Endothelial cell of umbilical vein (primary cell): ENCODE data around the gene GCH1. TPM values are rescaled to one million over a fixed set of nuclear protein-coding genes. Genes with fewer than 3 reads are reported as not detected.

Experiments
- BruUV-seq: library from RNA; stranded (reverse); fragments of 400-500 nt; replicated peaks from 2 replicates; lab custom pipeline; 2021; lab: Mats Ljungman, UMichigan
- CTCF ChIA-PET: fragments of 300-600, 350-600 bp; sonication (Branson Sonifier 250); formaldehyde crosslinking; loops from one replicate; lab custom pipeline; 2021; ENCODE audit warnings: antibody characterized with exemption, inconsistent platforms; lab: Charles Lee
- POLR2A ChIA-PET: fragments of 300-600, 350-600 bp; sonication (Branson Sonifier 250); formaldehyde crosslinking; loops from one replicate; lab custom pipeline; 2021; ENCODE audit warnings: antibody characterized with exemption, inconsistent platforms; lab: Charles Lee
- DNase-seq: peaks from one replicate; pipeline ENCODE4 v3.0.0-alpha.2; 2011; ENCODE audit warnings: low read depth, low spot score
- FAIRE-seq: peaks from 2 replicates; lab custom pipeline; 2011; peaks lifted over from hg19 to GRCh38; lab: Jason Lieb, UNC
- H2AFZ ChIP-seq: 2 replicates; pipeline ENCODE4 v1.6.0; 2012; ENCODE audit warnings: low read depth, low read length, control low read depth, inconsistent platforms
- H3K27ac ChIP-seq: 2 replicates; pipeline ENCODE4 v1.5.1; 2011; ENCODE audit warnings: low read depth, mild to moderate bottlenecking, control low read depth, low read length, moderate library complexity; ENCODE audit not compliant: insufficient read depth
- H3K27me3 ChIP-seq, 2 experiments: 2 replicates each; pipeline versions ENCODE4 v1.6.0 to v1.6.1; 2011; ENCODE audit warnings: low read length in 2 of 2, mixed read lengths in 1 of 2; ENCODE audit not compliant: control insufficient read depth in 2 of 2, insufficient read depth in 2 of 2
- H3K36me3 ChIP-seq, 2 experiments: 2 replicates in 1 of 2; 3 replicates in 1 of 2; pipeline ENCODE4 v1.5.1; 2011; ENCODE audit warnings: low read length in 2 of 2, mild to moderate bottlenecking in 1 of 2, moderate library complexity in 1 of 2; ENCODE audit not compliant: control insufficient read depth in 2 of 2, insufficient read depth in 2 of 2; ENCODE audit errors: extremely low read depth in 1 of 2
- H3K4me1 ChIP-seq: 3 replicates; pipeline ENCODE4 v1.5.1; 2011; ENCODE audit warnings: mild to moderate bottlenecking, low read length; ENCODE audit not compliant: control insufficient read depth, insufficient read depth; ENCODE audit errors: extremely low read depth
- H3K4me2 ChIP-seq: 2 replicates; pipeline ENCODE4 v1.6.1; 2011; ENCODE audit warnings: low read length, control low read depth, mixed read lengths; ENCODE audit not compliant: insufficient read depth
- H3K4me3 ChIP-seq, 3 experiments: fragments of 200-600 bp in 1 of 3; sonication (generic), shearing (Covaris generic) in 1 of 3; replicated peaks in 1 of 3; 2 replicates each; pipeline ENCODE4 v1.5.1; 2011 to 2016; ENCODE audit warnings: control low read depth in 3 of 3, low read length in 3 of 3, mild to moderate bottlenecking in 2 of 3, inconsistent platforms in 1 of 3, low read depth in 1 of 3, moderate library complexity in 1 of 3; ENCODE audit not compliant: insufficient read depth in 1 of 3
- H3K79me2 ChIP-seq: 2 replicates; pipeline ENCODE4 v1.6.0; 2012; ENCODE audit warnings: low read length, inconsistent platforms; ENCODE audit not compliant: control insufficient read depth, insufficient read depth
- H3K9ac ChIP-seq: replicated peaks from 2 replicates; pipeline ENCODE3; 2011; ENCODE audit warnings: low read length, control low read depth; ENCODE audit not compliant: insufficient read depth; ENCODE audit errors: extremely low read depth
- H3K9me1 ChIP-seq: replicated peaks from 3 replicates; pipeline ENCODE4 v1.6.0; 2011; ENCODE audit warnings: mild to moderate bottlenecking, low read length; ENCODE audit not compliant: control insufficient read depth, insufficient read depth; ENCODE audit errors: extremely low read depth
- H3K9me3 ChIP-seq: replicated peaks from 2 replicates; pipeline ENCODE4 v1.5.1; 2012; ENCODE audit warnings: low read length, inconsistent platforms; ENCODE audit not compliant: control insufficient read depth, insufficient read depth
- H4K20me1 ChIP-seq: replicated peaks from 2 replicates; pipeline ENCODE3; 2011; ENCODE audit warnings: mild to moderate bottlenecking, low read length; ENCODE audit not compliant: control insufficient read depth, insufficient read depth; ENCODE audit errors: extremely low read depth
- EZH2 ChIP-seq: IDR thresholded peaks from 2 replicates; pipeline ENCODE4 v1.6.1; 2012; ENCODE audit warnings: borderline replicate concordance, low read depth, mild to moderate bottlenecking, moderate library complexity, low read length, inconsistent platforms; ENCODE audit not compliant: severe bottlenecking
- FOS ChIP-seq: IDR thresholded peaks from 2 replicates; pipeline ENCODE4 v1.6.1; 2011; ENCODE audit warnings: mild to moderate bottlenecking, low read length, moderate library complexity, borderline replicate concordance; ENCODE audit not compliant: insufficient read depth
- GATA2 ChIP-seq: IDR thresholded peaks from 2 replicates; pipeline ENCODE4 v1.7.0; 2011; ENCODE audit warnings: low read depth, mild to moderate bottlenecking, moderate library complexity, mixed read lengths, low read length; ENCODE audit not compliant: insufficient read length, insufficient read depth
- JUN ChIP-seq: IDR thresholded peaks from 2 replicates; pipeline ENCODE4 v1.6.1; 2011; ENCODE audit warnings: borderline replicate concordance, low read depth; ENCODE audit not compliant: insufficient read length, insufficient read depth
- MYC ChIP-seq: IDR thresholded peaks from one replicate; pipeline ENCODE4 v1.6.1; 2011; ENCODE audit warnings: mild to moderate bottlenecking, low read depth, low read length
- POLR2A ChIP-seq: IDR thresholded peaks from 2 replicates; pipeline ENCODE4 v1.6.1; 2012; ENCODE audit warnings: low read depth, mild to moderate bottlenecking, control low read depth, low read length
- POLR2AphosphoS5 ChIP-seq: IDR thresholded peaks from 2 replicates; pipeline ENCODE4 v1.6.1; 2012; ENCODE audit warnings: low read depth, mild to moderate bottlenecking, control low read depth, low read length, moderate library complexity; ENCODE audit not compliant: insufficient read depth
- dilution Hi-C: fragments of 300-500 bp; cut with MboI; formaldehyde crosslinking; loops from one replicate; pipeline ENCODE4 v1.15.0; 2019; ENCODE audit warnings: low sequenced_read_pairs; ENCODE audit not compliant: extremely low pct_ligation_motif_present
- intact Hi-C: fragments of 100-400 bp; cut with micrococcal nuclease; formaldehyde crosslinking; loops from one replicate; pipeline ENCODE4 v1.10.0; 2022
- polyA plus RNA-seq, 4 experiments: library from polyadenylated mRNA; depleted of rRNA in 3 of 4; stranded (reverse) in 3 of 4; unstranded in 1 of 4; fragments of >200 nt; gene quantifications; 2 replicates each; pipeline versions ENCODE4 v1.2.1 to v1.2.3, GENCODE V29; 2011 to 2012; ENCODE audit warnings: missing spikeins in 1 of 4
- total RNA-seq: library from RNA; stranded (reverse); gene quantifications from 2 replicates; pipeline ENCODE4 v1.2.3, GENCODE V29; 2021
- TF ChIP-seq, protein P1 (sequence below): IDR thresholded peaks from 2 replicates; pipeline ENCODE4 v1.6.1; 2011; ENCODE audit not compliant: insufficient read depth, insufficient read length
- TF ChIP-seq, protein P2 (sequence below), 2 donors: IDR thresholded peaks; 1 replicate in 1 of 2; 2 replicates in 1 of 2; pipeline ENCODE4 v1.5.1; 2011; ENCODE audit warnings: low read length in 2 of 2, mild to moderate bottlenecking in 2 of 2, moderate library complexity in 2 of 2, control low read depth in 1 of 2, inconsistent platforms in 1 of 2, low read depth in 1 of 2; ENCODE audit not compliant: insufficient read depth in 1 of 2; ENCODE audit errors: extremely low read depth in 1 of 2

The GCH1 gene
- total and polyA plus RNA-seq, 2 donors (not counting 3 experiments of a cell fraction or from before 2014, with no cell fraction given) = 3.6 to 4.6 TPM

DNA sequence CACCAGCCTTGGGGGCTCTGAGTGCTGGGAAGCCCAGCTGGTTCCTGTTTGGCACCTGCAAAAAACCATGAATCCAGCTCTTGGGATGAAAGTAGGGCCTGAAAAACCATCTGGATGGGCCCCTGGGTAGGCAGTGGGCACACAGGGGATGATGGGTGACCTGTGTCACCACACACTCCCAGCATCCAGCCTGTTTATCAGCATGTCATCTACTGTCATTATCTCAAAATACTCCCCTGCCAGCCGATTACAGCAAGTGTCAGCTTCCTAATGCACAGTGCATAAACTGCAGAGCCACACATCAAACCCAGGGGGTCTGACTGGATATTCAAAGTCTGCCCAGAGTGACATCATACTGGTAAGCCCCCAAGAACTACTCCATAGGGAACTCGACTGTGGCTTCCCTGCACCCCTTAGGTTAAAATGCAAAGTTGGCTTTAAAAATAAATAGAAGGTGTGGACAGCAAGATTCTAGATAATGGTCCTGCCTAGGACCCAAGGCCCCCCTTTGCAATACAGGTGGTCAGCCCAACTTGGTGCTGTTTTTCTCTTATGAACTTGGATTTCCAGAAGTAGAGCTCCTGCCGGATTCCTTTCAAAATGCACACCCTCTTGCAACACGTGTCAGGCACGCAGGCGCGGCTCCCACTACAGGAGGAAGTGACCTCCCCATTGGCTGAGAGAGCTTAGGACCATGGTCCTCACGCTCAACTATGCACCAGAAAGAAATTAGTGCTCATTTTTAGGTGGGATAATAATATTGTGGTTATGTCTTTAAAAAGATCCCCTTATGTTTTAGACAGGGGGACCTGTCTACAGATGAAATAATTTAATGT lies 94.1 kb downstream of the GCH1 start:
- Histone ChIP-seq H3K36me3 (no peaks in the 10 kb centered on the region), H3K9me1 (no peaks in the 10 kb centered on the region), H3K9ac (no peak overlapping the region), H2AFZ (no peak overlapping the region), H3K27ac (no peak overlapping the region), H3K27me3 (peaks cover 9 to 18% of the 10 kb centered on the region in 2 experiments), H3K79me2 (no peaks in the 10 kb centered on the region), H3K4me1 (no peaks in the 10 kb centered on the region), H3K9me3 (no peaks in the 10 kb centered on the region), H4K20me1 (no peaks in the 10 kb centered on the region), H3K4me2 (no peak overlapping the region), H3K4me3 (no peak overlapping the region)
- no peak for DNase-seq
- POLR2A ChIA-PET = no interaction called here
- CTCF ChIA-PET = interaction anchor here (1.1 to 4.8 kb wide), 5 partner anchors 10 to 244 kb away, joined by 3 to 50 read pairs (median 3); no protein-coding TSS in a partner anchor
- TF ChIP-seq, protein P1, sequence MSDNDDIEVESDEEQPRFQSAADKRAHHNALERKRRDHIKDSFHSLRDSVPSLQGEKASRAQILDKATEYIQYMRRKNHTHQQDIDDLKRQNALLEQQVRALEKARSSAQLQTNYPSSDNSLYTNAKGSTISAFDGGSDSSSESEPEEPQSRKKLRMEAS = no peak
- TF ChIP-seq EZH2 (no peak), MYC (no peak), JUN (no peak), POLR2A (no peak), POLR2AphosphoS5 (no peak), GATA2 (no peak), FOS (no peak)
- TF ChIP-seq, protein P2, sequence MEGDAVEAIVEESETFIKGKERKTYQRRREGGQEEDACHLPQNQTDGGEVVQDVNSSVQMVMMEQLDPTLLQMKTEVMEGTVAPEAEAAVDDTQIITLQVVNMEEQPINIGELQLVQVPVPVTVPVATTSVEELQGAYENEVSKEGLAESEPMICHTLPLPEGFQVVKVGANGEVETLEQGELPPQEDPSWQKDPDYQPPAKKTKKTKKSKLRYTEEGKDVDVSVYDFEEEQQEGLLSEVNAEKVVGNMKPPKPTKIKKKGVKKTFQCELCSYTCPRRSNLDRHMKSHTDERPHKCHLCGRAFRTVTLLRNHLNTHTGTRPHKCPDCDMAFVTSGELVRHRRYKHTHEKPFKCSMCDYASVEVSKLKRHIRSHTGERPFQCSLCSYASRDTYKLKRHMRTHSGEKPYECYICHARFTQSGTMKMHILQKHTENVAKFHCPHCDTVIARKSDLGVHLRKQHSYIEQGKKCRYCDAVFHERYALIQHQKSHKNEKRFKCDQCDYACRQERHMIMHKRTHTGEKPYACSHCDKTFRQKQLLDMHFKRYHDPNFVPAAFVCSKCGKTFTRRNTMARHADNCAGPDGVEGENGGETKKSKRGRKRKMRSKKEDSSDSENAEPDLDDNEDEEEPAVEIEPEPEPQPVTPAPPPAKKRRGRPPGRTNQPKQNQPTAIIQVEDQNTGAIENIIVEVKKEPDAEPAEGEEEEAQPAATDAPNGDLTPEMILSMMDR (IDR thresholded peaks at IDR 0.05; ENCODE audit: extremely low read depth in 1 of 2, insufficient read depth in 1 of 2, low read depth in 1 of 2, low read length in 2 of 2) = no peak
- dilution Hi-C loops = no loop called here
- FAIRE-seq = no peak
- intact Hi-C loops = loop anchor here (5.0 kb wide), 1 partner anchor 301 kb away; the partner anchor contains the start of gene CGRRF1
- no TSS peak for BruUV-seq
